Activated naive CD8-positive, alpha-beta T cell treated with anti-CD3 and anti-CD28 coated beads, Interleukin-2, amount 50 U/mL, for 16 hours (primary cell): ENCODE measurements around the gene USP31.

Experiments used
- DNase-seq: peaks from one replicate; pipeline ENCODE4 v3.0.0-alpha.2; 2020; ENCODE audit warnings: low read depth, low spot score

The USP31 gene

DNA sequence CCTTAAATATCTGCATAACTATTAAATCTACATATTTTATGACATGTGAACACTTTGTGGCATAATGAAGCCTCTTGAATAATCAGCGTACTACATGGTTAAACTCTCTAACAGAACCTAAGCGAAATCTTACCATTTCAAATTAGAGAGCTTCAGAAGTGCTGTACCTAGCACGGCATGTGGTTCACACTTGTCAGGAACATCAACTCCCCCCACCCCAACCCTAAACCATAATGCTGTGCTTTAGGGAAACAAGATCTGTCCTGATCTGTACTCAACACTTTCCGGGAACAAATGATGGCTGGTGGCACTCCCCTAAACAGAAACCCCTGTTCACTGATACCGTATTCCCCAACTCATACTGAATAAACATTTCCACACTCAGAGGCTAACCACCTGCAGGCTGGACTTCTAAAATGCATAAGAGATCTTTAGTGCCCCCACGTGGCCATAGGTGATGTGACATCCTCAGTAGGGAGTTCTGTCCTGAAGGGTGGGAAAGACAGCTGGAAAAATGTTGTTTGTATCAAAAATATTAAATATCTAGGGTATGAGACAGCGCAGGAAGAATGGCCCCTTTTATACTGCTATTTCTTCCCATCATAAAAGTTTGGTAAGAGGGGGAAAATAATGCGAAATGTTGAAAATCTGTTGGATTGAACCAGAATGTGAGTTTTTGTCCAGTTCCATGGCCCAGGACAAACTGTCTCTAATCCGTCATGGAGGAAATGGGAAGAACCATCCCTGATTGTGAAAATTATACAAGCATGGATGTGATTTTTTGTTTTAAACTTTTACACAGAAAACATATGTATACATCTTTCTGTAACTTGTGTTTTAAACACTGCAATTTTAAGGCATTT lies 88.6 kb downstream of the USP31 start:
- peak; percentile 10 for DNase-seq

DNA sequence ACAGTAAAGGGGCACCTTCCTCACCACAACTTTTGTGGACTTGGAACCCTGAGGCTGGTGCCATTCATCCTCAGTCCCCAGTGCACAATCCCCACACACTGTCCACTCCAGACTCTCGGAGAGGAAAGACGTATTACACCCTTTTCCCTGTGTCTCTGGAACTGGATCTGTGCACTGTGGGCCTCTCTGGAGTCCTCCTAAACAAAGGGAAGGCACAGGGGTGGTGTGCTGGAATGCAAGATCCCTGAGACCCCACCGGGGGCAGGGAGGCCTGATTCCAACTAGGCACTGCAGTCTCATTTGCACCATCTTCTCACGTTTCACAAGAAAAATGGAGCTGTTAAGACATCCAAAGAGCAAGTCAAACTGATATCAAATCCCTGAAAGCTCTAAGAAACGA lies 89.8 kb downstream of the USP31 start:
- no peak for DNase-seq

DNA sequence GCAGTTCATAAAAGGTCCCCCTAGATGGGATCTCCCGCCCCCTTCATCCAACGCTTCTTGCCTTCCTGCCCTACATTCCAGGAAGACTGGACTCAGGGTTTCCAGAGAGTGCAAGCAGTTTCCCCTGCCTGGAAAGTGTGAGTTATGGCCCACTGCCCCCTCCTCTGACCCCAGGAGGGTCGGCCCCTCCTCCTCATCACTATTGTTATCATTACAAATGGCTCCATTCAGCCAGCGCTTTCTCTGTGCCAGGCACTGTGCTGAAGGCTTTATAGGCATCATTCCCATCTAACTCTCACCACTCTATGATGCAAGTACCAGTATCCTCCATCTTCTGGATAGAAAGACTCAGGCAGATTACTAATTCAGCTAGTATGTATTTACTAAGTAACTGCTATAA lies 90.7 kb downstream of the USP31 start:
- no peak for DNase-seq

DNA sequence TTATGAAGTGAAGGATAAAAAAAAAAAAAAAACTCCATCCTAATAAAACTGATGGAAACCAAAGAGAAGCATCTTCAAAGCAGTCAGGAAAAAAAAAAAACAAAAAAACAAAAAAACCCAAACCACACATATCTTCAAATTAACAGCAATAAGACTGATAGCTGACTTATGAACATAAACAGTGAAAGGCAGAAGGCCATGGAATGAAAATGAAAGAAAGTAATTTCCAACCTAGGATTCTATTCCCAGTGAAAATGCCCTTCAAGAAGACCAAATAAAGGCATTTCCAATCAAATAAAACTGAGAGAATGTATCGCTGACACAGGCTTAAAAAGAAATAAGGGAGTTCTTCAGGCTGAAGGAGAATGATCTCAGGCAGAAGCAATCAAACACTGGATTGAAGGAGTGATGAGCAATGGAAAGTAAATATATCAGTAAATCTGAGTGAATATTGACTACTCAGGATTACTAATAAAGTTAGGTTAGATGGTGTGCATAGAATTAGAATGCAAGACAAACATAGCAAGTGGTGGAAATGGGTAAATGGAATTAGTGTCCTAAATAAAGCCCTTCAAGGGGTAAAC lies 92.1 kb downstream of the USP31 start:
- no peak for DNase-seq

DNA sequence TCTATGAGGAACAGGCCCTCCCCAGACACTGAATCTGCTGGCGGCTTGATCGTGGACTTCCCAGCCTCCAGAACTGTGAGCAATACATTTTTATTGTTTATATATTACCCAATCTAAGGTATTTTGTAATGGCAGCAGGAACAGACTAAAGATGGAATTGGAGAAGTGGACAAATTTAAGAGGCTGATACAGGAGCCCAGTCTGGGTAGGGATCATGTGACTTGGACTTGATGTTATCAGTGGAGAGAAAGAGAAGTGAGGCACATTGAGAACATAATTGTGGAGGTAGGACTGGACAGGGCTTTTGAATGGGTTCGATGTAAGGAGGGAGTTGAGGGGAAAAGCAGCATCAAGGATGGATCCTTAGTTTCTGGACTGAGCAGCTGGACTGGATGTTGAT lies 93.8 kb downstream of the USP31 start:
- no peak for DNase-seq

DNA sequence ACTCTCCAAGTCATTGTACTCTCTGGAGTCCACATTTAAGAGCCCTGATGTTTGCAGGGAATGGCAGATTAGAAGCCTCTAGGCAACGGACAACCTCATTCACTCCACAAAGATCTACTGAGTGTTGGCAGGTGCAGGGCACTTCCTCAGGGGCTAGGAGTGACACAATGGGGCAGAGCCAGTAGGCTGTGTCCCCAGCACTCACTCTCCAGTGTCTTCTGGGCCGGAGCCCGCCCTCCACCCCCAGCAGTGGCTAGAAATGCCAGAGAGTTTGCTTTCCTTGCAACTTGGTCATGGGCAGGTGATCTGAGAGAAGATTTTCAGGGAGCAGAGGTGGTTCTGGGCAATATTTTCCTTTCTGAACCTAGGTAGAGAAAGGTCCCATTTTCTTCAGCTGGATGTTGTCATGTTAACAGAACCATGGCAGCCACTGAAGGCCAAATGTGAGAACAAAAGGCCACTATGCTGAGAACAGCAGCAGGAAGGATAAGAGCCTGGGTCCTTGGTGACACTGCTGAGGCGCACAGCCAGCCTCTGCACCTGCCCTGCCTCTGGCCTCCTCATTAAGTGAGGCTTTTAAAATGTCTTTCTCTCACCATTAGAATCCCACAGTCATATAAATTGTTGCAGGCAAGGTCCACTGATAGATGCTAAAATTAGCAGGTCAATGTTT lies 96.2 kb downstream of the USP31 start:
- no peak for DNase-seq

DNA sequence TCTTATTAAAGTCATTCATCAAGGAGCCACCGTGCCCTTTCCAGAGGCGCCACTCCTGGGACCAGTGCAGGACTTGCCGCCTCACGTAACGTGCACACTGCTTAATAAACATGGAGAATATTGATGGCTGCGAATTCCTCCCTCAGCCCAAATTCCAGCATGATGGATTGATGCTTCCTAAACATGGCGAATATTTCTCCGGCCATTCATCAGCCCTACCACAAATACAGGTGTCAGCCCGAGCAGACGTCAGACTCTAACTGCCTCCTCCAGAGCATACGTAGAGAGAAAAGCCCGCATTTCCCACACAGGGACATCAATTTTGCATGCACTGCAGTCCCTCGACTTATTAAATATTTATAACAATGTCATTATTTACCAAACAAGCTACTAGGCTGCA lies 97.0 kb downstream of the USP31 start:
- no peak for DNase-seq

DNA sequence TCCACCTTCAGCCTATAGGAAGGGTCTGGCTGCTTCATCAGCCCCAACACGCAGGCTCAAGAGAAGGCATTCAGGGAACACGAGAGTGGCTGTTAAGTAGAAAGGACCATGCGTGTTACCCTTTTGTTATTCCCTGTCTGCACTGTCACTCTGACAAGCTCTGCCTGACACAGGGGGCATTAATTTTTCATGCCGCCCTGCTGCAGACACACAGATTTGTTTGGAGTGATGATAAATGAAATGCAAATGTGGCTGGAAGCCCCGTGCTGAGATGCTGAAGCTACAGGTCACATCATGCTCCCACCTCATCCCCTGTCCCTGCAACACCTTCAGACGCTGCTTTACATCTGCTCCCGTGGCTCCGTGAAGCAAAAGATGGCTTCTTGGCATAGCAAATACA lies 97.7 kb downstream of the USP31 start:
- no peak for DNase-seq

DNA sequence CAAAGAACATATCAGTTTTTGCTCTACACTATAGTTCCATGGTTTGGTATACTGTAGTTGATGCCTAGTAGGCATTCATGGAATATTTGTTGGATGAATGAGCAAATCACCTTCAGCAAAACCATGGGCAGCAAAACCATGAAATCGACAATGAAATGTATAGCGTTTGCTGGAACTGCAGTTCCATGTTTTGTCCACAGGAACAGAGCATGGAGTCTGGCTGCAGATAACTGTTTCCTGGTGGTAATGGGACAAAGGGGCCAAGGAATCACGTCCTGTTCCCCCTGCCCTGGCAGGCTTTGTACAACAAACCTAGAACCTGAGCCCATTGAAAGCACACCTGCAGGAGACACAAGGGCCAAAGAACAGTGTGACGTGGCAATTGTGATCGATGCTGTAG lies 101.1 kb downstream of the USP31 start:
- no peak for DNase-seq

DNA sequence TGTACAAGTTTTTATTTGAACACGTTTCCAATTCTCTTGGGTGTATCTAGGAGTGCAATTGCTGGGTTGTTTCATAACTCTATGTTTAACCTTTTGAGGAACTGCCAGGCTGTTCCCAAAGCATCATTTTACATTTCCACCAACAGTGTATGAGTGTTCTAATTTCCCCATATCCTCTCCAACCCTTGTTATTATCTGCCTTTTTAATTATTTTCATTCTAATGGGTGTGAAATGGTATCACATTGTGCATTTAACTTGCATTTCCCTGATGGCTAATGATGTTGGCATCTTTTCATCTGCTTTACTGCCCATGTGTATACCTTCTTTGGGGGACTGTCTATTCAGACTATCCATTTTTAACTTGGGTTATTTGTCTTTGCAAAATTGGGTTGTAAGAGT lies 104.2 kb downstream of the USP31 start:
- no peak for DNase-seq

DNA sequence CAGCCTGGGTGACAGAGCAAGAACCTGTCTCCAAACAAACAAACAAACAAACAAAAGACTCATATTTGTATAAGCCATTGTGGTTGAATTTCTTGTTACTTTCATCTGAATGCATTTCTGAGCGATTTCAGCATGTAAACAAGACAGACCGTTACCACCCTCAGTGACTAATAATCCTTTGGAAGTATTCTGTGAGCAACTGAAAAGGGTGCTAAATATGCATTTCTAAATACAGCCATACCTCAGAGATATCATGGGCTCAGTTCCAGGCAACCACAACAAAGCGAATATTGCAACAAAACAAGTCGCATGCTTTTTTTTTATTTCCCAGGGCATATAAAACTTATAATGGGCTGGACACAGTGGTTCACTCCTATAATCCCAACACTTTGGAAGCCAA lies 109.0 kb downstream of the USP31 start:
- no peak for DNase-seq

DNA sequence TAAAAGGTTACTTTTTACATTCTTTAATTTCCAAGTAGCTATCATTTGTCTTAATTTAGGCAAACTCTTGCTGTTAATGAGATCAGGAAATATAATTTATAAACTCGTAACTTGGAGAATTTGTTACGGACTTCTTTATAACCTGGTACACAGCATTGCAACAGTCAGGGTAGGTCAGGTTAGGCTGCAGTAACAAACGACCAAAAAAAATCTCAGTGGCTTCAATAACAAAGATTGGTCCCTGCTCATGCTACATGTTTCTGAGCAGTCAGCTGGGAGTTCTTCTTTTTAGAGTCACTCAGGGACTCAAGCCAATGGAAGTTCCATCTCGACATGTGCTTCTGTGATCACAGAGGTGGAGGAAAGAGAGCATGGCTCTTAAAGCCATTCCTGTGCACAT lies 110.1 kb downstream of the USP31 start:
- no peak for DNase-seq

DNA sequence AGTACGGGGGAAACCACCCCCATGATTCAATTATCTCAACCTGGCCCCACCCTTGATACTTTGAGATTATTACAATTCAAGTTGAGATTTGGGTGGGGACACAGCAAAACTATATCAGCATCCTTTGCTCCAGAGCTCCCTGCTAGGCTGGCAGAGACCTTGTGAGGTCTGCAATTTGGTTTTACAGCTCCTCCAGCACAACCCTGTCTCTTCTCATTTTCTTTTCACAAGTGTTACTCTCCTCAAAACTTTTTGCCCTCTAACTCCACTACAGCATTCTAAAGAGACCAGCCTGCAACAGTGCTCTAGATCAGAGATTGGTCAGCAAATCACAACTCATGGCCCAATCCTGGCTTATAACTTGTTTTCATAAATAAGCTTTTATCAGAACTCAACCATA lies 114.0 kb downstream of the USP31 start:
- no peak for DNase-seq

DNA sequence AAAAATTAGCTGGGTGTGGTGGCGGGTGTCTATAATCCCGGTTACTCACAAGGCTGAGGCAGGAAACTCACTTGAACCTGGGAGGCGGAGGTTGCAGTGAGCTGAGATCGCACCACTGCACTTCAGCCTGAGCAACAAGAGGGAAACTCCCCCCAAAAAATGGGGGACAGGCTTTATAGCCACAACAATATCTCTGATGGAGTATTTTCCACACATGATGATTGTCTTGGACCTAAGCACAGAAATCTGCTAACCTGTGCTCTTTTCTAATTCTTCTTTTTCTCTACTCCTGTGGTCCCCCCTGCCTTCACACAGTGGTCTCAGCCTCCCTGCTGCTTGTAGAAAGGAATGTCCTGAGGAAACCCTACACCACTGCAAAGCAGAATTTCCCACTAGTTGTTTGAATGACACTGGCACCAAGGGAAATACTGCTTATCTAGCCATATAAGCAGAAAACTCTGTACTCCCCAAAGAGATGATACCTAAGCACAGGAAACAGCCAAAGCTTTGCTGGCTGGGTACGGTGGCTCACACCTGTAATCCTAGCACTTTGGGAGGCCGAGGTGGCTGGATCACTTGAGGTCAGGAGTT lies 117.6 kb downstream of the USP31 start:
- no peak for DNase-seq

DNA sequence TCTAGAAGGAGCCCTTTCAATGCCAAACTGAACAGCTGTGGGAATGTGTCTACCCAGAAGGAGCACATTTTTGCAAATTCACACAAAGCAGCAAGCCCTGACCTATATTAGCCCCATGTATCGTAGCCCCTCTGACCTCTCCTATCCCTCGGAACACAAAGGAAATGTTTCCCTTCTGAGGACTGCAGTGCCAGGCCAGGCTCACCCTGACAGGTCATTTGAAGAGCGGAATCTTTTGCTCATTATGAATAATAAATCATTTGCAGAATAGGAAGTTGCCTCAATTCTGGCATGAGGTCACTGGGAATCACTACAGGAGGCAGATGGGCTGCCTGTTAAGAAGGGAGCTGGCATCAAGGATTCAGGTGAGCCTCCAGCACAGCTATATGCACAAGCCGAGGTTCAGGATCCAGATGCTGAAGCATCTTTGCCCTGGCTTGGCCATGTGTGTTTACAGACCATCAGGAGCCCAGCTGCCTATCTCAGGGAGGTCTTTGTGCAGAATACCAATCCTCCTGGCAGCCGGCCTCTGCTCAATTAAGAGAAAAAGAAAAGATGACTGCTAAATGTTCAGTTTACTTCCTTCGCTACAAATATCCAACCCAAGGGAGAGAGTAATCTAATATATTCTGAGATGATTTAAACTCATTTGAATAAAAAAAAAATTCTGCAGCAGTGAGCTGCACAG lies 119.4 kb downstream of the USP31 start:
- DNase-seq = no peak

DNA sequence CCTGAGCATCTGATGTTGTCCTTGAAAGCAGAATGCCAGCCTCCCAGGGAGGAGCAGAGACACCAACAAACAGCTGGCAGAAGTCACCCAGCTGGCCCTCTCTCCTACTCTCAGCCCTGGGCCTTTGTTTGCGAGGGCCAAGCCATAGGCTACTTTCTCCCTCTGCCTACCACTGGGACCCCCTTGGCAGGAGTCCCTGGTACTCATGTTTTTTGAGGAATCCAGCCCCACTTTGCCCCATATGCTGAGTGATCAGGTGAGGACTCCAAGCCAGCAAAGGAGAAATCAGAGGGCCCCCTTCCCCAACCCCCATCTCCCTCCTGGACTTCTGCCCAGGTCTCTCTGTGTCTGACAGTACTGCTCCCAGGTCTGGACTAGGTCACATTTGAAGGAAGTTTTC lies 121.9 kb downstream of the USP31 start:
- DNase-seq = no peak

DNA sequence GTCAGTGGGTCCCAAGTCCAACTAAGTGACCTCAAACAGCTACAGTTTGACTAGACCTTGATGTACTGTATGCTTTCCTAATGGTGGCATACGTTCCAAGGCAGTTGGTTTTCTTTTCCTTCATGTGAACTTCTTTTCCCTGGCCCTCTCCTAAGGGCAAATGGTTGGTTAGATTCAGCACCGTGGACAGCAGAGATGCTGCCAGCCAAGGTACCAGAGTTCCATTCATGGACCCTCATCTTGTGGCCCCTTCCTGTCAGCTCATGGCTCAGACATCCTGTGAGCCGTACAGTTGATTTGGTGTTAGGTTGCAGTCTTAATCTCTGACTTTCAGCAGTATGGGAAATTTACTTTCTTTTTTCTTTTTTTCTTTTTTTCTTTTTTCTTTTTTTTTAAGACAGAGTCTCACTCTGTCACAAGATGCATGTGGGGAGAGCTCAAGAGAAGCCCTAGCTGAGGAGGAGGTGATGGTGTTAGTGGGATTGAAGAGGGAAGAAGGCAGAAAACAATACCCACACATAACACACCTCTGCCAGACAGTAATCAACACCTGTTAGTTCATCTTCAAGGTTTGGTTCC lies 122.4 kb downstream of the USP31 start:
- DNase-seq = no peak

DNA sequence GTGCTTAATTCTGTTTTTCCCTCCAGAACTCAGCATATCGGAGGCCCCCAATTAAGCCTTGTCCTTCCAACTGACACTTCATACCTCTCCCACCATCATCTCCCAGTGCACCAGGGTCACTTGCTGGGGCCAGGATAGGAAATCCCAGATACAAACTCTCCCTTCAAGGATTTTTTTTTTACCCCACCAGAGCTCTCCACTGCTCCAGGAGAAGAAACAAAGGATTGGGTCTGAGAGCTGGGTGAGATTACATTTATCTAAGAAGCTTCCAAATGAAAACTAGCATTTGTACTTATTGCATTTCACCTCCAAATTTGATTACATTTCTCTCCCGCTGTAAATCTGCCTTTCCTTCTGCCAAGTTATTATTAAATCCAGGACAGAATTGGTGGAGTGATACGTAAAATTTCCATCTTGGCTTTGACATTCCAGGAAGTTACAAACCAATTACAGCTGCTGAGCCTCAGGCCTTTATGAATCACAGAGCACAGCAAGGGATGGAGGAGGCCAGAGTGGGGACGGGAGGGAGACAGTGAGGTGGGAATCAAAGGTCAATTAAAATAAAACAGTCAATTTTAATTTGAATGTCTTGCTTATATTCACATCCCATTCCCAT lies 123.5 kb downstream of the USP31 start:
- no peak for DNase-seq

DNA sequence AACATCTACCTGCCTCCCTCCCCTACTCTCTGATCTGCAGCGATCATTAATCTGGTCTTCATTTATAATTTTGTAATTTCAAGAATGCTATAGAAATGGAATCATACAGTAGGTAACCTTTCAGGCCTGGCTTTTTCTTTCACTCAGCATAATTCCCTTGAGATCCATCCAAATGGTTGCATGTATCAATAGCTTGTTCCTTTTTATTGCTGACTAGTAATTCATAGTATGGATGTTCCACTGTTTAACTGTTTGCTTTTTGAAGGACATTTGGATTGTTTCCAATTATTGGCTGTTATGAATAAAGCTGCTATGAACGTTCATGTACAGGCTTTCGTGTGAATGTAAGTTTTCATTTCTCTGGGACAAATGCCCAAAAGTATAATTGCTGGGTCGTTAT lies 125.2 kb downstream of the USP31 start:
- no peak for DNase-seq

DNA sequence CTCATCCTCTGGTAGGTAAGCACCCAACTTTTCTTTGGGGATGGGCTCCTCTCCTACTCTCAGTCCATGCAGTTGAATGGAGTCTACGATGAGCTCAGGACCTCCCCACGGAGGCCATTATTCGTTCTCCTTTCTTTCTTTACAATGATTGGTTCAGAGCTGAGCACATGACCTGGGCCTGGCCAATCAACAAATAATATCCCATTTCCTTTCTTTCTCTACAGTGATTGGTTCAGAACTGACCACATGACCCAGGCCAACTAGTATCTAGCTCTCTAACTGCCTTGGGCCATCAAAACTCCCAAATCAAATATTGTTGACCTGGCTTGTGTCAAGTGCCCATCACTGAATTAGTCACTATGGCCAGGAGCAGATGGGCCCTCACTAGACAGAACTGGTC lies 129.2 kb downstream of the USP31 start:
- no peak for DNase-seq

DNA sequence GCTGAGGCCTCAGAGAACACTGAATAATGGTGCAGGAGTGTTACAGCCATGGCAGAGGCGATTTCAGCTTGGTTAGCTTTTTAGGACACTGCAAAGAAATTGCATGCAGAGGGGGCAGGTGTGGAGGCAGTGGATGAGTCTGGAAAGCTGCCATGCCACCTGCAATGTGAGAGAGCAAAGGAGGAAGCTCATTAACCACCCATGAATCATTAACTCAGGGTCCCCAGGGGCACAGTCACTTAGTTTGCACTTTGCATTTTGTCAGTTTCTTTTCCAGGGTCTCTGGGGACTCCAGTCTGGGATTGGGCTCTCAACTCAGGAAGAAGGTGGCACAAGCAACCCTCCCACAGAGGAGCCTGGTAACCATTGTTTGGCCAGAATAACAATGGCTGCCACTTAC lies 132.9 kb downstream of the USP31 start:
- DNase-seq = no peak
